ENCODE data around the gene NOP16. TPM values are rescaled to one million over a fixed set of nuclear protein-coding genes. Genes with fewer than 3 reads are reported as not detected.

NOP16 gene
- total and polyA plus RNA-seq, 11 donors, result 9.3 to 83.4 (median 15.9) TPM

DNA sequence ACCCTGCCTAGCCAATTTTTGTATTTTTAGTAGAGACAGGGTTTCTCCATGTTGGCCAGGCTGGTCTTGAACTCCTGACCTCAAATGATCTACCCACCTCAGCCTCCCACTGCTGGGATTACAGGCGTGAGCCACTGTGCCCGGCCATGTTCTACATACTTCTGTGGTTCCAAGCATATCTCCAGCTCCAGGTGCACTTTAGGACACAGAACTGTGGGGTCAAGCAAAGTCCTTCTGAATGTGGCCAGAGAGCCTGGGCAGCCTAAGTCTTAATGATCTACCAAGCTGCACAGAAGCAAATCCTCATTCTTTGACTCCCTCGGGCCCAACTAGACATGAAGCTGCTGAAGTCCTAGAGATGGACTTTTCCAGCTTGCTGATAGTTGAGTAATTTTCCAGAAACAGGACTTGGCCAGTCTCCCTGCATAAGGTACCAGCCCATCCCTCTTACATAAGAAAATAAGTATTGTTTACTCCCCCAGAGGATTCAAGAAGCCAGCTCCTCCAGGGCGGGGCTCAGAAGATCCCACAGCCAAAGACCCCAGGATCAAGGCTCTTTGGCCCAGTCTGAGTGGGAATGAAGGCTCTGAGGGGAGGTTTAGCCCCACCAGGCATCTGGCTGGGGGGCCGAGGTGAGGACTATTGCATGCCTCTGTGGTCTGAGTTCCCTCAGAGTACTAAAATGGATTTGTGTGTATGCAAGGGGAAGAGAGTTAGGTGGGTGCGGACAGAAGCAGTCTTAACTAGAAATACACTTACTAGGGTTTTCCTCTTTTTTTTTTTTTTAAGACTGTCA lies 19.3 kb upstream of the NOP16 start:
- H3K9me3 ChIP-seq, result no peaks in the 10 kb centered on the region
- intact Hi-C loops (cut with DNase I), result no loop called here
- H3K36me3 ChIP-seq, result peaks cover 0 to 69% (median 57%) of the 10 kb centered on the region in 9 donors
- TF ChIP-seq, protein P1, sequence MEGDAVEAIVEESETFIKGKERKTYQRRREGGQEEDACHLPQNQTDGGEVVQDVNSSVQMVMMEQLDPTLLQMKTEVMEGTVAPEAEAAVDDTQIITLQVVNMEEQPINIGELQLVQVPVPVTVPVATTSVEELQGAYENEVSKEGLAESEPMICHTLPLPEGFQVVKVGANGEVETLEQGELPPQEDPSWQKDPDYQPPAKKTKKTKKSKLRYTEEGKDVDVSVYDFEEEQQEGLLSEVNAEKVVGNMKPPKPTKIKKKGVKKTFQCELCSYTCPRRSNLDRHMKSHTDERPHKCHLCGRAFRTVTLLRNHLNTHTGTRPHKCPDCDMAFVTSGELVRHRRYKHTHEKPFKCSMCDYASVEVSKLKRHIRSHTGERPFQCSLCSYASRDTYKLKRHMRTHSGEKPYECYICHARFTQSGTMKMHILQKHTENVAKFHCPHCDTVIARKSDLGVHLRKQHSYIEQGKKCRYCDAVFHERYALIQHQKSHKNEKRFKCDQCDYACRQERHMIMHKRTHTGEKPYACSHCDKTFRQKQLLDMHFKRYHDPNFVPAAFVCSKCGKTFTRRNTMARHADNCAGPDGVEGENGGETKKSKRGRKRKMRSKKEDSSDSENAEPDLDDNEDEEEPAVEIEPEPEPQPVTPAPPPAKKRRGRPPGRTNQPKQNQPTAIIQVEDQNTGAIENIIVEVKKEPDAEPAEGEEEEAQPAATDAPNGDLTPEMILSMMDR (IDR thresholded peaks at IDR 0.05), result no peak
- TF ChIP-seq POLR2A (IDR thresholded peaks at IDR 0.05), result no peak
- H3K27ac ChIP-seq, result peak overlapping the region in 11 of 12 donors; percentile 24 to 78 (median 59)
- ATAC-seq (peak in 3 of 4 donors; percentile 26 to 58 (median 38)), DNase-seq (peak in 1 of 5 donors; percentile 52)
- H3K27me3 ChIP-seq, result no peaks in the 10 kb centered on the region
- peaks cover 6 to 56% (median 19%) of the 10 kb centered on the region in 12 donors for H3K4me1 ChIP-seq
- 51 to 67% (median 56%) methylated on average over 6 of the region's 6 CpGs for WGBS, 4 donors
- no peak overlapping the region for H3K4me3 ChIP-seq

DNA sequence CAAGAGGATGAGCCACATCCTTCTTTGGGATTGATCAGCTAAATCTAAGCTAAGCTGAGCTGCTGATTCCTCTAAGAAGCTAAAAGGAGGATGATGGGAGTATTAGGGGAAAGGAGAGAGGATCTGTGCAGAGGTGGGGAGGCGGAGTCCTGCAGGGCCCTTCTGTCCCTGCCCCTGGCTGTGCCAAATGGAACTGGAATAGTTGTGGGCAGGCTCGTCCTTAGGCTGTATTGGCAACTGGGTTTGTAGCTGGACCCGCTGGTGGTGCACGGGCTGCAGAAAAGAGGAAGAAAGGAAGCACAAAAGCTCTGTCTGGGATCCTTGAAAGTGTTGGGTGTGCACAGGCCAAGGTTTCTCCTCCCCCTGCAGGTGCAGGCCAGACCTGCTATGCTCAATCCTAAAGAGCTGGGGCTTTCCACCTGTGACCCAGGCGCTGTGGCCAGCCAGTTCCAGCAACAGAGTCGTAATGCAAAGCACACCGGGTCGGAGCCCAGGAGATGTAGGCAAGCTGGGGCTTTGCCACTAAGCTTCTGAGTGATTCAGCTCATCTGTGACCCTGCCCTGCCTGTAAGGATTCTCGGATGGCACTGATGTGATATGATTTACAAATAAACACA lies 18.1 kb upstream of the NOP16 start:
- peaks cover 4 to 56% (median 23%) of the 10 kb centered on the region in 12 donors for H3K4me1 ChIP-seq
- ATAC-seq (no peak), DNase-seq (peak in 2 of 5 donors; percentile 16 to 49)
- H3K36me3 ChIP-seq, result peaks cover 0 to 69% (median 57%) of the 10 kb centered on the region in 9 donors
- 90 to 92% (median 91%) methylated on average over 8 to 9 of the region's 9 CpGs for WGBS, 4 donors
- no peaks in the 10 kb centered on the region for H3K27me3 ChIP-seq
- intact Hi-C loops (cut with DNase I), result no loop called here
- no peak for TF ChIP-seq POLR2A (IDR thresholded peaks at IDR 0.05)
- TF ChIP-seq, protein P1 (IDR thresholded peaks at IDR 0.05), result no peak
- H3K9me3 ChIP-seq, result no peaks in the 10 kb centered on the region
- peak overlapping the region in 3 of 12 donors; percentile 59 to 78 (median 62) for H3K27ac ChIP-seq
- no peak overlapping the region for H3K4me3 ChIP-seq

DNA sequence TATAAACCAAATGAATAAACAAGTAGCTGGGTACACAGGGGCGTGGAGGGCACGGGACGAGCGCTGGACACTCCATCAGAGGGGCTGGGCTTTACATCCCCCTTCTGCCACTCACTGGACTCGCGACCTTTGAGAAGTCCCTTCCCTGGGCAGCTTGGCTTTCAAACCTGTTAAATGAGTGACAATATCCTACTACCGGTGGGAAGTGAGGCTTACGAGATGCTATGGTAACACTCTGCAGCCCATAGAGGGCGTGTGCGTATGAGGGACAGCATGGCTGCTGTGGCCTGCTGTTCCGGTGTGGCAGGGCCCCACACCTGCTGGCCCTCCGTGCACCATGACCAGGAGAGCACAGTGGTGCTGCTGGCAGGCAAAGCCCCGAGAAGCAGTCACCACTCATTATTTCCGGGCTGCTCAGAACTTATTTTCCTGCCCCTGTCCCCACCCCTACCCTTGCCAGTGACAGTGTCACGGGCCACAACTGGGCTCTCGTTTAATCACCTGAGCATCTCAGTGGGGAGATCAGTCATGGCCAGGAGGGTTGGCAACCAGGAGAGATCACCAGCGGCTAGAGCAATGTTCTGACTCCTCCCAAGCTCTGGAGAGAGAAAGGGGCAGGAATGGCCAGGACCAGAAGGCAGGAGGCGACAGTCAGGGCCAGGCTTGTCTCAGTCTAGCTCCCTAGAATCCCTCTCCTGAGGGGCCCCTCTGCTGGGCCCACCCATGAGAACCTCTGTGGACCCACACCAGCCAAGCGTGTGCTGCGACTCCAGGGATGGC lies 17.4 kb upstream of the NOP16 start:
- Histone ChIP-seq H3K27ac (no peak overlapping the region), H3K9me3 (no peaks in the 10 kb centered on the region), H3K4me3 (no peak overlapping the region), H3K4me1 (peaks cover 0 to 56% (median 27%) of the 10 kb centered on the region in 12 donors), H3K27me3 (no peaks in the 10 kb centered on the region), H3K36me3 (peaks cover 0 to 69% (median 57%) of the 10 kb centered on the region in 9 donors)
- TF ChIP-seq POLR2A (IDR thresholded peaks at IDR 0.05), result no peak
- TF ChIP-seq, protein P1 (IDR thresholded peaks at IDR 0.05), result no peak
- WGBS, 4 donors, result 87 to 88% (median 87%) methylated on average over 19 to 20 of the region's 20 CpGs
- intact Hi-C loops (cut with DNase I), result no loop called here
- ATAC-seq (no peak), DNase-seq (peak in 2 of 5 donors; percentile 14 to 20)
